ENCODE measurements around the gene PTPN22.

PTPN22 gene

GRCh38 chr1:113850127-113850796, 21.2 kb downstream of the PTPN22 start:
- no peak for DNase-seq (ENCODE audit: low read depth)

- DNase-seq (ENCODE audit: low read depth), result no peak
Measured at GRCh38 chr1:113849072-113849471, 22.4 kb downstream of the PTPN22 start.

- DNase-seq (ENCODE audit: low read depth), result no peak
Measured at GRCh38 chr1:113846391-113847035, 25.0 kb downstream of the PTPN22 start.

GRCh38 chr1:113836534-113836933, 35.0 kb downstream of the PTPN22 start:
- no peak for DNase-seq (ENCODE audit: low read depth)

- DNase-seq (ENCODE audit: low read depth), result no peak
Measured at GRCh38 chr1:113835686-113836290, 35.7 kb downstream of the PTPN22 start.

GRCh38 chr1:113834716-113835115, 36.8 kb downstream of the PTPN22 start:
- DNase-seq (ENCODE audit: low read depth), result no peak

GRCh38 chr1:113830039-113830438, 41.5 kb downstream of the PTPN22 start:
- no peak for DNase-seq (ENCODE audit: low read depth)

GRCh38 chr1:113821916-113822315, 49.6 kb downstream of the PTPN22 start:
- no peak for DNase-seq (ENCODE audit: low read depth)

GRCh38 chr1:113818578-113818977, 52.9 kb downstream of the PTPN22 start:
- no peak for DNase-seq (ENCODE audit: low read depth)

- DNase-seq (ENCODE audit: low read depth), result no peak
Measured at GRCh38 chr1:113813218-113813617, 58.3 kb downstream of the PTPN22 start.

- no peak for DNase-seq (ENCODE audit: low read depth)
Measured at GRCh38 chr1:113812661-113813135, 58.8 kb downstream of the PTPN22 start.

GRCh38 chr1:113811888-113812660, 59.4 kb downstream of the PTPN22 start, which contains the start of gene RSBN1:
Gene RSBN1 (minus strand): TSS chr1:113812476. CDS start chr1:113812412, 64 bp downstream.
- DNase-seq (ENCODE audit: low read depth), result peak; percentile 98

GRCh38 chr1:113811156-113811887, 60.2 kb downstream of the PTPN22 start:
- DNase-seq (ENCODE audit: low read depth), result no peak

GRCh38 chr1:113809670-113810602, 61.6 kb downstream of the PTPN22 start:
- no peak for DNase-seq (ENCODE audit: low read depth)

- DNase-seq (ENCODE audit: low read depth), result no peak
Measured at GRCh38 chr1:113808450-113809195, 62.9 kb downstream of the PTPN22 start.

- DNase-seq (ENCODE audit: low read depth), result no peak
Measured at GRCh38 chr1:113805639-113806038, 65.9 kb downstream of the PTPN22 start.

- DNase-seq (ENCODE audit: low read depth), result no peak
Measured at GRCh38 chr1:113805256-113805531, 66.3 kb downstream of the PTPN22 start.

- DNase-seq (ENCODE audit: low read depth), result no peak
Measured at GRCh38 chr1:113804421-113805255, 66.9 kb downstream of the PTPN22 start.

- DNase-seq (ENCODE audit: low read depth), result no peak
Measured at GRCh38 chr1:113802367-113803007, 69.0 kb downstream of the PTPN22 start.
